GM12878 (cell line): ENCODE measurements around the gene ZNF684. TPM values are rescaled to one million over a fixed set of nuclear protein-coding genes. Genes with fewer than 3 reads are reported as not detected.

Experiments used
- ATAC-seq: fragments of 200-7000 bp; cut with Tn5 transposase; 3 replicates; pipeline ENCODE4 v1.9.1; 2020; ENCODE audit warnings: mild to moderate bottlenecking, moderate library complexity
- BruUV-seq: library from RNA; stranded (reverse); fragments of 400-500 nt; replicated peaks from 2 replicates; lab custom pipeline; 2021; lab: Mats Ljungman, UMichigan
- CTCF ChIA-PET: fragments of 300-600 bp; sonication (Branson Sonifier 250); formaldehyde crosslinking; extraction: SDS; loops from one replicate; lab custom pipeline; 2021; ENCODE audit warnings: inconsistent platforms; lab: Yijun Ruan, JAX
- POLR2A ChIA-PET: fragments of 350-600 bp; formaldehyde crosslinking; extraction: SDS; loops from one replicate; lab custom pipeline; 2021; ENCODE audit warnings: inconsistent platforms; lab: Charles Lee
- RAD21 ChIA-PET: fragments of 300-600 bp; sonication (Branson Sonifier 250); formaldehyde crosslinking; loops from one replicate; lab custom pipeline; 2023; ENCODE audit warnings: antibody characterized with exemption; ENCODE audit not compliant: unreplicated experiment; lab: Charles Lee
- SMC1A ChIA-PET: fragments of 300-600 bp; sonication (Branson Sonifier 250); formaldehyde crosslinking; loops from one replicate; lab custom pipeline; 2023; ENCODE audit not compliant: unreplicated experiment, uncharacterized antibody; lab: Charles Lee
- DNase-seq: peaks from one replicate; pipeline ENCODE4 v3.0.0-alpha.2; 2011; ENCODE audit warnings: low read depth, low spot score
- FAIRE-seq: peaks from 3 replicates; lab custom pipeline; 2011; peaks lifted over from hg19 to GRCh38; lab: Jason Lieb, UNC
- H2AFZ ChIP-seq: 2 replicates; pipeline ENCODE4 v1.6.0; 2011; ENCODE audit warnings: low read depth, low read length, control low read depth; ENCODE audit not compliant: control insufficient read depth
- H3K27ac ChIP-seq: 2 replicates; pipeline ENCODE4 v1.5.1; 2011; ENCODE audit warnings: control low read depth; ENCODE audit not compliant: control insufficient read depth, insufficient read depth
- H3K27me3 ChIP-seq, 2 experiments: replicated peaks in 1 of 2; 2 replicates each; pipeline versions ENCODE4 v1.6.0 to v1.6.1; 2011; ENCODE audit warnings: low read length in 1 of 2; ENCODE audit not compliant: control insufficient read depth in 2 of 2, insufficient read depth in 2 of 2
- H3K36me3 ChIP-seq, 2 experiments: 2 replicates each; pipeline ENCODE4 v1.5.1; 2011; ENCODE audit warnings: low read length in 1 of 2; ENCODE audit not compliant: control insufficient read depth in 2 of 2, insufficient read depth in 2 of 2
- H3K4me1 ChIP-seq: 2 replicates; pipeline ENCODE4 v1.6.1; 2011; ENCODE audit warnings: mild to moderate bottlenecking, low read length, moderate library complexity, mixed read lengths; ENCODE audit not compliant: control insufficient read depth, insufficient read depth
- H3K4me2 ChIP-seq: 2 replicates; pipeline ENCODE4 v1.6.0; 2011; ENCODE audit warnings: control low read depth; ENCODE audit not compliant: control insufficient read depth, insufficient read depth
- H3K4me3 ChIP-seq: fragments of 200-600 bp; sonication (generic); 2 replicates; pipeline ENCODE4 v1.5.1; 2016
- H3K79me2 ChIP-seq: 2 replicates; pipeline ENCODE4 v1.6.0; 2011; ENCODE audit warnings: low read length; ENCODE audit not compliant: control insufficient read depth, insufficient read depth
- H3K9ac ChIP-seq: 2 replicates; pipeline ENCODE4 v1.8.0; 2011; ENCODE audit warnings: low read length, control low read depth, mixed read lengths; ENCODE audit not compliant: control insufficient read depth, insufficient read depth
- H3K9me3 ChIP-seq: replicated peaks from 3 replicates; pipeline ENCODE4 v1.5.1; 2011; ENCODE audit warnings: mild to moderate bottlenecking, low read length; ENCODE audit not compliant: control insufficient read depth, insufficient read depth
- H4K20me1 ChIP-seq: 2 replicates; pipeline ENCODE4 v1.6.0; 2011; ENCODE audit not compliant: control insufficient read depth, insufficient read depth
- EGR1 ChIP-seq, 2 experiments: IDR thresholded peaks; 1 replicate in 1 of 2; 2 replicates in 1 of 2; pipeline ENCODE4 v1.6.1; 2011 to 2012; ENCODE audit warnings: low read depth in 2 of 2, low read length in 2 of 2, borderline replicate concordance in 1 of 2, mild to moderate bottlenecking in 1 of 2, moderate library complexity in 1 of 2
- FOXK2 ChIP-seq: fragments of 450-650 bp; IDR thresholded peaks from 2 replicates; pipeline ENCODE4 v1.6.1; 2017; ENCODE audit warnings: mild to moderate bottlenecking, moderate library complexity
- NFIC ChIP-seq: IDR thresholded peaks from 2 replicates; pipeline ENCODE4 v1.6.1; 2012; ENCODE audit warnings: low read depth, mild to moderate bottlenecking, inconsistent platforms, low read length, moderate library complexity
- NR2C2 ChIP-seq: IDR thresholded peaks from 2 replicates; pipeline ENCODE4 v1.6.1; 2011; ENCODE audit warnings: borderline replicate concordance, low read depth; ENCODE audit not compliant: control insufficient read depth, insufficient read length
- SPI1 ChIP-seq: IDR thresholded peaks from 2 replicates; pipeline ENCODE4 v1.6.1; 2011; ENCODE audit warnings: low read depth, mild to moderate bottlenecking, low read length, moderate library complexity, borderline replicate concordance; ENCODE audit not compliant: insufficient read depth
- ZNF207 ChIP-seq: fragments of 450-650 bp; IDR thresholded peaks from 2 replicates; pipeline ENCODE4 v1.6.1; 2014; ENCODE audit warnings: antibody characterized with exemption, mild to moderate bottlenecking, borderline replicate concordance
- WGBS: methylation state at CpG from one replicate; pipeline ENCODE4 v1.1.6; 2016; ENCODE audit warnings: low lambda C conversion rate; ENCODE audit not compliant: insufficient replicate concordance, insufficient coverage; ENCODE audit errors: missing lambda C conversion rate; 5-methylcytosine and 5-hydroxymethylcytosine counted together
- in situ Hi-C: fragments of 300-500 bp; cut with MboI; formaldehyde crosslinking; loops from 9 replicates; pipeline ENCODE4 v1.14.3; 2018; ENCODE audit warnings: mixed read lengths
- intact Hi-C: fragments of 100-400 bp; cut with micrococcal nuclease; formaldehyde crosslinking; loops from one replicate; pipeline ENCODE4 v1.14.2; 2022; ENCODE audit not compliant: unreplicated experiment
- polyA plus RNA-seq, 11 experiments: library from polyadenylated mRNA; depleted of rRNA in 4 of 11; unstranded in 6 of 11; stranded (reverse) in 5 of 11; fragments of >200 nt; fragmentation: Nextera tagmentation in 4 of 11; fragmentation: Illumina TruSeq in 1 of 11; extraction: Ambion mirVana in 4 of 11; extraction: Trizol in 1 of 11; gene quantifications; 1 replicate in 1 of 11; 2 replicates in 10 of 11; pipeline versions ENCODE4 v1.2.1 to v1.2.3, GENCODE V29; 2011 to 2016; ENCODE audit warnings: inconsistent platforms in 2 of 11, missing spikeins in 2 of 11, low read depth in 1 of 11
- total RNA-seq, 4 experiments: library from RNA; depleted of rRNA in 3 of 4; stranded (reverse); fragments of >200 nt in 3 of 4; fragmentation: Illumina TruSeq in 1 of 4; extraction: Trizol in 1 of 4; gene quantifications; 2 replicates each; pipeline versions ENCODE4 v1.2.1 to v1.2.3, GENCODE V29; 2013 to 2021
- TF ChIP-seq, protein P1 (sequence below): fragments of 450-650 bp; IDR thresholded peaks from 2 replicates; pipeline ENCODE4 v1.6.1; 2017; ENCODE audit warnings: mild to moderate bottlenecking, moderate library complexity
- TF ChIP-seq, protein P2 (sequence below): fragments of 450-650 bp; IDR thresholded peaks from 2 replicates; pipeline ENCODE4 v1.6.1; 2017; ENCODE audit warnings: mild to moderate bottlenecking, low read depth, inconsistent platforms; ENCODE audit not compliant: poor library complexity, severe bottlenecking

ZNF684 gene
- total and polyA plus RNA-seq, 10 of the 15 experiments (the other 5 are each of a cell fraction or from before 2014, with no cell fraction given): 3.8 to 6.8 (median 6.0) TPM

DNA sequence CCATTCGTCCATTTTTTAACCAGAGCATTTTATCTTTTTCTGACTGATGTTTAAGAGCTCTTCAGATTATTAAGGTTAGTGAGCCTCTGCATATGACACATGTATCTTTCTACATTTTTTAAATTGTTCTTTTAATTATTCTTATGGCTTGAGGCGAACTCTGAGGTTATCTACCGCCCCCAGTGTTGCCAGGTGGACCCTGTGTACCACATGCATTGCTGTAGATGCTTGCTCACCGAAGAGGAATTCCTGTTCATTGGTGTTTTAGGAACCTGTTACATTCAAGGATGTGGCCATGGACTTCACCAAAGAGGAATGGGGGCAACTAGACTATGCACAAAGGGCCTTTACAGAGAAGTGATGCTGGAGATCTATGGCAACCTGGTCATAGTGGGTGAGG is 31.8 kb downstream of the ZNF684 start:
- no peaks in the 10 kb centered on the region; the same call in 2 of the 3 replicates for H3K9me3 ChIP-seq
- BruUV-seq: no TSS peak

More for the DNA sequence above, 31.8 kb downstream of the ZNF684 start:
- H3K36me3 ChIP-seq: no peaks in the 10 kb centered on the region
- ATAC-seq (no peak), FAIRE-seq (no peak), DNase-seq (no peak)
- ChIA-PET RAD21 (no interaction called here), POLR2A (no interaction called here), CTCF (no interaction called here), SMC1A (no interaction called here)
- H2AFZ ChIP-seq: no peak overlapping the region
- no peaks in the 10 kb centered on the region for H4K20me1 ChIP-seq
- H3K27ac ChIP-seq: no peak overlapping the region
- intact Hi-C loops: no loop called here
- TF ChIP-seq EGR1 (IDR thresholded peaks at IDR 0.05; ENCODE audit: borderline replicate concordance in 1 of 2, low read depth in 2 of 2, low read length in 2 of 2) (no peak), ZNF207 (no peak), NFIC (no peak), FOXK2 (no peak), SPI1 (no peak), NR2C2 (no peak)
- TF ChIP-seq, protein P1, sequence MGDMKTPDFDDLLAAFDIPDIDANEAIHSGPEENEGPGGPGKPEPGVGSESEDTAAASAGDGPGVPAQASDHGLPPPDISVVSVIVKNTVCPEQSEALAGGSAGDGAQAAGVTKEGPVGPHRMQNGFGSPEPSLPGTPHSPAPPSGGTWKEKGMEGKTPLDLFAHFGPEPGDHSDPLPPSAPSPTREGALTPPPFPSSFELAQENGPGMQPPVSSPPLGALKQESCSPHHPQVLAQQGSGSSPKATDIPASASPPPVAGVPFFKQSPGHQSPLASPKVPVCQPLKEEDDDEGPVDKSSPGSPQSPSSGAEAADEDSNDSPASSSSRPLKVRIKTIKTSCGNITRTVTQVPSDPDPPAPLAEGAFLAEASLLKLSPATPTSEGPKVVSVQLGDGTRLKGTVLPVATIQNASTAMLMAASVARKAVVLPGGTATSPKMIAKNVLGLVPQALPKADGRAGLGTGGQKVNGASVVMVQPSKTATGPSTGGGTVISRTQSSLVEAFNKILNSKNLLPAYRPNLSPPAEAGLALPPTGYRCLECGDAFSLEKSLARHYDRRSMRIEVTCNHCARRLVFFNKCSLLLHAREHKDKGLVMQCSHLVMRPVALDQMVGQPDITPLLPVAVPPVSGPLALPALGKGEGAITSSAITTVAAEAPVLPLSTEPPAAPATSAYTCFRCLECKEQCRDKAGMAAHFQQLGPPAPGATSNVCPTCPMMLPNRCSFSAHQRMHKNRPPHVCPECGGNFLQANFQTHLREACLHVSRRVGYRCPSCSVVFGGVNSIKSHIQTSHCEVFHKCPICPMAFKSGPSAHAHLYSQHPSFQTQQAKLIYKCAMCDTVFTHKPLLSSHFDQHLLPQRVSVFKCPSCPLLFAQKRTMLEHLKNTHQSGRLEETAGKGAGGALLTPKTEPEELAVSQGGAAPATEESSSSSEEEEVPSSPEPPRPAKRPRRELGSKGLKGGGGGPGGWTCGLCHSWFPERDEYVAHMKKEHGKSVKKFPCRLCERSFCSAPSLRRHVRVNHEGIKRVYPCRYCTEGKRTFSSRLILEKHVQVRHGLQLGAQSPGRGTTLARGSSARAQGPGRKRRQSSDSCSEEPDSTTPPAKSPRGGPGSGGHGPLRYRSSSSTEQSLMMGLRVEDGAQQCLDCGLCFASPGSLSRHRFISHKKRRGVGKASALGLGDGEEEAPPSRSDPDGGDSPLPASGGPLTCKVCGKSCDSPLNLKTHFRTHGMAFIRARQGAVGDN: no peak
- TF ChIP-seq, protein P2, sequence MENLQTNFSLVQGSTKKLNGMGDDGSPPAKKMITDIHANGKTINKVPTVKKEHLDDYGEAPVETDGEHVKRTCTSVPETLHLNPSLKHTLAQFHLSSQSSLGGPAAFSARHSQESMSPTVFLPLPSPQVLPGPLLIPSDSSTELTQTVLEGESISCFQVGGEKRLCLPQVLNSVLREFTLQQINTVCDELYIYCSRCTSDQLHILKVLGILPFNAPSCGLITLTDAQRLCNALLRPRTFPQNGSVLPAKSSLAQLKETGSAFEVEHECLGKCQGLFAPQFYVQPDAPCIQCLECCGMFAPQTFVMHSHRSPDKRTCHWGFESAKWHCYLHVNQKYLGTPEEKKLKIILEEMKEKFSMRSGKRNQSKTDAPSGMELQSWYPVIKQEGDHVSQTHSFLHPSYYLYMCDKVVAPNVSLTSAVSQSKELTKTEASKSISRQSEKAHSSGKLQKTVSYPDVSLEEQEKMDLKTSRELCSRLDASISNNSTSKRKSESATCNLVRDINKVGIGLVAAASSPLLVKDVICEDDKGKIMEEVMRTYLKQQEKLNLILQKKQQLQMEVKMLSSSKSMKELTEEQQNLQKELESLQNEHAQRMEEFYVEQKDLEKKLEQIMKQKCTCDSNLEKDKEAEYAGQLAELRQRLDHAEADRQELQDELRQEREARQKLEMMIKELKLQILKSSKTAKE: no peak
- no peaks in the 10 kb centered on the region for H3K4me1 ChIP-seq
- no peaks in the 10 kb centered on the region for H3K27me3 ChIP-seq
- no peak overlapping the region for H3K9ac ChIP-seq
- WGBS: 22% methylated on average over 4 of the region's 4 CpGs
- in situ Hi-C loops: no loop called here
- H3K79me2 ChIP-seq: no peaks in the 10 kb centered on the region
- H3K4me3 ChIP-seq: no peak overlapping the region
- no peak overlapping the region for H3K4me2 ChIP-seq
